Psoas muscle (tissue), 8 donors: ENCODE results near the gene GALC. TPM values are rescaled to one million over a fixed set of nuclear protein-coding genes. Genes with fewer than 3 reads are reported as not detected.

Experiments used
- ATAC-seq, 4 donors: fragments of 200-7000 bp; cut with Tn5 transposase; one replicate each; pipeline ENCODE4 v1.9.1; 2020; ENCODE audit warnings: moderate library complexity in 3 of 4, mild to moderate bottlenecking in 2 of 4
- DNase-seq, 2 donors: peaks; one replicate each; pipeline ENCODE4 v3.0.0-alpha.2; 2020
- H3K27ac ChIP-seq: fragments of 200-600 bp; one replicate; pipeline ENCODE4 v1.8.0; 2022
- H3K27me3 ChIP-seq, 3 donors: fragments of 200-600 bp in 1 of 3; one replicate each; pipeline versions ENCODE4 v1.6.1 to v1.8.0; 2013 to 2022; ENCODE audit warnings: low read length in 2 of 3, mild to moderate bottlenecking in 2 of 3, moderate library complexity in 1 of 3; ENCODE audit not compliant: insufficient read depth in 3 of 3
- H3K36me3 ChIP-seq, 2 donors: fragments of 200-600 bp in 1 of 2; one replicate each; pipeline versions ENCODE4 v1.6.1 to v1.8.0; 2013 to 2022; ENCODE audit warnings: low read depth in 1 of 2, mild to moderate bottlenecking in 1 of 2, moderate library complexity in 1 of 2; ENCODE audit not compliant: insufficient read depth in 1 of 2
- H3K4me1 ChIP-seq: fragments of 200-600 bp; one replicate; pipeline ENCODE4 v1.8.0; 2022
- H3K4me3 ChIP-seq: fragments of 200-600 bp; one replicate; pipeline ENCODE4 v1.8.0; 2022; ENCODE audit warnings: mild to moderate bottlenecking
- H3K9me3 ChIP-seq: fragments of 200-600 bp; one replicate; pipeline ENCODE4 v1.8.0; 2022
- WGBS, 3 donors: extraction: QIAGEN DNeasy Blood & Tissue Kit; methylation state at CpG; one replicate each; pipeline versions ENCODE4 v1.1.6 to v1.1.7; 2013; 5-methylcytosine and 5-hydroxymethylcytosine counted together
- intact Hi-C, 2 donors: fragments of 100-400 bp; cut with DNase I; formaldehyde crosslinking; loops; one replicate each; pipeline versions ENCODE4 v1.11.0 to v1.14.2; 2022
- polyA plus RNA-seq, 3 donors: library from polyadenylated mRNA; stranded (reverse); fragments of 200-250 nt; gene quantifications; one replicate each; pipeline ENCODE4 v1.2.3, GENCODE V29; 2013
- total RNA-seq, 4 donors: library from RNA; stranded (reverse); fragmentation: NEBNext Ultra II Directional in 2 of 4; extraction: Animal tissue kit (Norgen Biotek cat#: 25700) in 2 of 4; gene quantifications; one replicate each; pipeline versions ENCODE4 v1.2.1 to v1.2.4, GENCODE V29; 2021 to 2023
- TF ChIP-seq, protein P1 (sequence below): fragments of 200-600 bp; IDR thresholded peaks from one replicate; pipeline ENCODE4 v1.8.0; 2022; ENCODE audit warnings: antibody characterized with exemption
- donor health status: healthy with polysubstance abuse.
- donor health status: DM: no; HTN: no; CAD: no; lungs with moderate emphysema.
- donor health status: Bipolar disorder and iron deficiency.
- donor health status: healthy.
- donor health status: DM: yes; HTN: yes; CAD: no.
- donor health status: DM: no; HTN: no; CAD: no.
- donor health status: DM: no; HTN: no; CAD: no.
- donor health status: DM: yes; HTN: yes; CAD: no.

Gene GALC
- total and polyA plus RNA-seq, 7 donors: 4.0 to 10.2 (median 8.5) TPM

DNA sequence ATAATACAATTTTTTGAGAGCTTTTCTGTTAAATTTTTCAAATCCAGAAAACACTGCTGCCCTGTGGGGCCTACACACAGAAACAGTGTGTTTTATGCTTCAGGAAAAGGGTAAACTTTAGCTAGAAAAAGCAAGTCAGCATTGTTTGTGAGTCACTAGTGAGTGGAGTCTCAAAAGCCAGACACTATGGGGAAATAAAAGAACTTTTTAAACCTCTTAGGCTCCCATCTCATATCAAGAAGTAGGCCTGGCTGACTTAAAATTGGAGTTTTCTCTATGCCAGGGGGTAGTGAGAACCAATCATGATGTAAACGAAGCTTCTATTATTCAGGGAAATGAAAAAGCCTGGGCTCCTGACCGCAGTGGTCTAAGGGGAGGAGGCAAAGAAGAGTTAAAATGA, 24.6 kb upstream of the GALC start:
- 80 to 85% (median 81%) methylated on average over 2 of the region's 2 CpGs for WGBS, 3 donors
- TF ChIP-seq, protein P1, sequence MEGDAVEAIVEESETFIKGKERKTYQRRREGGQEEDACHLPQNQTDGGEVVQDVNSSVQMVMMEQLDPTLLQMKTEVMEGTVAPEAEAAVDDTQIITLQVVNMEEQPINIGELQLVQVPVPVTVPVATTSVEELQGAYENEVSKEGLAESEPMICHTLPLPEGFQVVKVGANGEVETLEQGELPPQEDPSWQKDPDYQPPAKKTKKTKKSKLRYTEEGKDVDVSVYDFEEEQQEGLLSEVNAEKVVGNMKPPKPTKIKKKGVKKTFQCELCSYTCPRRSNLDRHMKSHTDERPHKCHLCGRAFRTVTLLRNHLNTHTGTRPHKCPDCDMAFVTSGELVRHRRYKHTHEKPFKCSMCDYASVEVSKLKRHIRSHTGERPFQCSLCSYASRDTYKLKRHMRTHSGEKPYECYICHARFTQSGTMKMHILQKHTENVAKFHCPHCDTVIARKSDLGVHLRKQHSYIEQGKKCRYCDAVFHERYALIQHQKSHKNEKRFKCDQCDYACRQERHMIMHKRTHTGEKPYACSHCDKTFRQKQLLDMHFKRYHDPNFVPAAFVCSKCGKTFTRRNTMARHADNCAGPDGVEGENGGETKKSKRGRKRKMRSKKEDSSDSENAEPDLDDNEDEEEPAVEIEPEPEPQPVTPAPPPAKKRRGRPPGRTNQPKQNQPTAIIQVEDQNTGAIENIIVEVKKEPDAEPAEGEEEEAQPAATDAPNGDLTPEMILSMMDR: no peak
- intact Hi-C loops: no loop called here
- no peak for DNase-seq
- Histone ChIP-seq H3K4me3 (no peak overlapping the region), H3K9me3 (no peaks in the 10 kb centered on the region), H3K27ac (no peak overlapping the region), H3K27me3 (no peaks in the 10 kb centered on the region), H3K4me1 (no peaks in the 10 kb centered on the region), H3K36me3 (no peaks in the 10 kb centered on the region)
- no peak for ATAC-seq

DNA sequence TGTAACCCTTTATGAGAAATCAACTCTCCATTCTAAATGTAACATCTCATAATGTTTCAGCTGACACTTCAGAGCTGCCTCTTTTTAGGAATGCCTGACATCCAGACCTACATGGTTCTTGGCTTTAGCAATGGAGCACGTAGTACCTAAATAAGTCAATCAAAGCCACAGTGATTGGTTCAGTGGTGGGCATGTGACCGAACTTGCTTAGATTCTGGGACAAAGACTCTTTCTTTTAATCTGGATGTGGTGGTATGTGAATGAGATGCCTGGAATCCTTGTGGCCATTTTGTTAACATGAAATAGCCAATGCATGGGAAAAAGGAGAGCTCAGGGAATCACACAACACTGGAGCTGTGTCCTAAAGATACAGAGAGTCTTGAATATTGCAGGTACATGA, 23.8 kb upstream of the GALC start:
- Histone ChIP-seq H3K9me3 (no peaks in the 10 kb centered on the region), H3K4me1 (no peaks in the 10 kb centered on the region), H3K27me3 (no peaks in the 10 kb centered on the region), H3K4me3 (no peak overlapping the region), H3K27ac (no peak overlapping the region), H3K36me3 (no peaks in the 10 kb centered on the region)
- intact Hi-C loops: no loop called here
- ATAC-seq (no peak), DNase-seq (no peak)
- WGBS, 3 donors: 91 to 95% (median 94%) methylated on average over 2 of the region's 2 CpGs
- TF ChIP-seq, protein P1: no peak

DNA sequence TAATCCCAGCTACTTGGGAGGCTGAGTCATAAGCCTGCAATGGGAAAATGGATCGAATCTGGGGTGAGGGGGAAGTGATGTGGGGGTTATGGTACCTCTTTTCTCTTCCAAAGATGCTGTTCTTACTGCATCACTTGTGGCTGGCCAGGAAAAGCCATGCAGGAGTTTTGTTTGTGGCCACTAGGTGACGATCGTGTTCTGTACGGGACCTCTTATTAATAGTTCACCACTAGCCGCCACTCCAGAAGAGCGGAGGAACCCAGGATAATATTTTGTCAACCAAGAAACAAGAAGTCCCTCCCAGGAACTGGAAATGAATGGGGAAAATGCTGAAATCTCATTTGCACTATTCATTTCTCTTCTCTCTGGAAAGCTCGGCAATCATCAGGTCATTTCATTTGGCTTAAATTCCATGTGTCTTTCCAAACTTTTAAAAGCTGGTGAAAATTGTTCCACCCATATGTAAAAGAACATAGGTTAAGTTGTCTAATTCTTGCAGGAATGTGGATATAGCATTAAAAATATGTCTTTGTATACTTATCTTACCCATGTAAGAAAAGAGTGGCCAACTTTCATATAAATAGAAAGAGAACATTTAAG, 20.9 kb upstream of the GALC start:
- Histone ChIP-seq H3K4me1 (no peaks in the 10 kb centered on the region), H3K36me3 (no peaks in the 10 kb centered on the region), H3K27ac (no peak overlapping the region), H3K4me3 (no peak overlapping the region), H3K9me3 (no peaks in the 10 kb centered on the region), H3K27me3 (no peaks in the 10 kb centered on the region)
- 4 to 6% (median 5%) methylated on average over 7 of the region's 7 CpGs for WGBS, 3 donors
- TF ChIP-seq, protein P1: peak; percentile 76
- DNase-seq (peak; percentile 38 to 58), ATAC-seq (peak; percentile 68 to 89 (median 82))
- intact Hi-C loops: loop anchor here in 1 of 2 donors (5.0 kb wide), 1 partner anchor 153 kb away; no protein-coding TSS in a partner anchor

DNA sequence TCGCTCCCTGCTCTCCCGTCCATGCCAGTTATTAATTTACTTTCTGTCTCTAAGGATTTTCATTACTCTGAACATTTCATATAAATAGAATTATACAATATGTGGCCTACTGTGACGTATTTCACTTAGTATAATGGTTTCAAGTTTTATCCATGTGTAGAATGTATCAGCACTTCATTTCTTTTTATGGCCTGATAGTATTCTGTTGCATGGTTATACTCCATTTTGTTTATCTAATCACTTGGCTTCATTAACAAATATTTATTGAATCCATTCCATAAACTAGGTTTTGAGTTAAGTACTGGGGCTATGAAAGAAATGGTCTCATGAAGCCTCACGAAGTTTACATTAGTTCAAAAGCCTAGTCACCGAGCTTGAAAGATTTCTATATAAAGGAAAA, 19.5 kb upstream of the GALC start:
- Histone ChIP-seq H3K36me3 (no peaks in the 10 kb centered on the region), H3K27me3 (no peaks in the 10 kb centered on the region), H3K27ac (no peak overlapping the region), H3K4me3 (no peak overlapping the region), H3K9me3 (no peaks in the 10 kb centered on the region), H3K4me1 (no peaks in the 10 kb centered on the region)
- DNase-seq (no peak), ATAC-seq (no peak)
- TF ChIP-seq, protein P1: no peak
- intact Hi-C loops: loop anchor here in 1 of 2 donors (5.0 kb wide), 1 partner anchor 155 kb away; no protein-coding TSS in a partner anchor
- WGBS, 3 donors: 72 to 79% (median 77%) methylated on average over 5 of the region's 5 CpGs

DNA sequence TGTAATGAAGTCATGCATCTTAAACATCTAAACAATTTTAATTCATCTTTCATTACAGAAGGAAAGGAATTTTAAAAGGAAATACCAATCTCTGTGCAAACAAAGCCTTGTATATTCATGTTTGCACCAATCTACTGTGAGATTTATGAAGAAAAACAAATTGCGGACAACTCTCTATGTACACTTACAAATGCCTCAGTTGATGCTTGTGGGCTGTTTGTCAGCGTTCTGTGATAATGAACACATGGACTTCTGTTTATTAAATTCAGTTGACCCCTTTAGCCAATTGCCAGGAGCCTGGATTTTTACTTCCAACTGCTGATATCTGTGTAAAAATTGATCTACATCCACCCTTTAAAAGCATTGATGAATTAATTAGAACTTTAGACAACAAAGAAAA, 17.3 kb upstream of the GALC start:
- no peaks in the 10 kb centered on the region for H3K36me3 ChIP-seq
- ATAC-seq: no peak
- no peaks in the 10 kb centered on the region for H3K27me3 ChIP-seq
- intact Hi-C loops: loop anchor here in 1 of 2 donors (5.0 kb wide), 1 partner anchor 157 kb away; no protein-coding TSS in a partner anchor
- TF ChIP-seq, protein P1: no peak
- no peaks in the 10 kb centered on the region for H3K4me1 ChIP-seq
- no peak for DNase-seq
- no peak overlapping the region for H3K27ac ChIP-seq
- no peak overlapping the region for H3K4me3 ChIP-seq
- H3K9me3 ChIP-seq: no peaks in the 10 kb centered on the region
- WGBS, 3 donors: 83% methylated on average over 2 of the region's 2 CpGs
